Effector CD4-positive, alpha-beta T cell (primary cell): ENCODE data around the gene LCN15.
"Not testable (repeated sequence)": the region's sequence is repeated elsewhere in the genome, so short reads cannot be mapped to it uniquely, and the experiment has no call there.

Source experiments
- DNase-seq: peaks from one replicate; pipeline ENCODE4 v3.0.0-alpha.2; 2020

LCN15 gene

GRCh38 chr9:136773386-136774044 lies 9.2 kb upstream of the LCN15 start:
- DNase-seq = no peak

GRCh38 chr9:136771907-136772415 lies 7.6 kb upstream of the LCN15 start:
- DNase-seq = no peak

- DNase-seq = peak; percentile 26
These were observed 5.4 kb upstream of the LCN15 start for GRCh38 chr9:136769710-136770191.

GRCh38 chr9:136766410-136767120 lies 2.2 kb upstream of the LCN15 start:
- DNase-seq = peak; percentile 32

- not testable (repeated sequence) for DNase-seq
These were observed 1.6 kb upstream of the LCN15 start for GRCh38 chr9:136765745-136766409.

- no peak for DNase-seq
These were observed 723 bp upstream of the LCN15 start for GRCh38 chr9:136765041-136765440.

GRCh38 chr9:136763649-136764035 lies 676 bp downstream of the LCN15 start:
- DNase-seq = no peak

- DNase-seq = peak; percentile 18
These were observed 1.2 kb downstream of the LCN15 start for GRCh38 chr9:136762915-136763648.

GRCh38 chr9:136762221-136762691 lies 2.1 kb downstream of the LCN15 start:
- DNase-seq = no peak

GRCh38 chr9:136761545-136761981 lies 2.8 kb downstream of the LCN15 start:
- no peak for DNase-seq

- not testable (repeated sequence) for DNase-seq
These were observed 3.3 kb downstream of the LCN15 start for GRCh38 chr9:136760834-136761544.

- DNase-seq = no peak
These were observed 3.9 kb downstream of the LCN15 start for GRCh38 chr9:136760424-136760823.

- DNase-seq = no peak
These were observed 4.6 kb downstream of the LCN15 start for GRCh38 chr9:136759436-136760325.

GRCh38 chr9:136759001-136759400 lies 5.3 kb downstream of the LCN15 start:
- no peak for DNase-seq

GRCh38 chr9:136757751-136758140 lies 6.6 kb downstream of the LCN15 start:
- no peak for DNase-seq

- DNase-seq = no peak
These were observed 7.0 kb downstream of the LCN15 start for GRCh38 chr9:136757328-136757727.

- no peak for DNase-seq
These were observed 7.5 kb downstream of the LCN15 start for GRCh38 chr9:136756836-136757235.

- no peak for DNase-seq
These were observed 8.2 kb downstream of the LCN15 start for GRCh38 chr9:136756134-136756438.

- not testable (repeated sequence) for DNase-seq
These were observed 8.8 kb downstream of the LCN15 start for GRCh38 chr9:136755302-136756133.

GRCh38 chr9:136754626-136755301 lies 9.6 kb downstream of the LCN15 start:
- no peak for DNase-seq
